ENCODE results near the gene MEGF8.

The MEGF8 gene

DNA sequence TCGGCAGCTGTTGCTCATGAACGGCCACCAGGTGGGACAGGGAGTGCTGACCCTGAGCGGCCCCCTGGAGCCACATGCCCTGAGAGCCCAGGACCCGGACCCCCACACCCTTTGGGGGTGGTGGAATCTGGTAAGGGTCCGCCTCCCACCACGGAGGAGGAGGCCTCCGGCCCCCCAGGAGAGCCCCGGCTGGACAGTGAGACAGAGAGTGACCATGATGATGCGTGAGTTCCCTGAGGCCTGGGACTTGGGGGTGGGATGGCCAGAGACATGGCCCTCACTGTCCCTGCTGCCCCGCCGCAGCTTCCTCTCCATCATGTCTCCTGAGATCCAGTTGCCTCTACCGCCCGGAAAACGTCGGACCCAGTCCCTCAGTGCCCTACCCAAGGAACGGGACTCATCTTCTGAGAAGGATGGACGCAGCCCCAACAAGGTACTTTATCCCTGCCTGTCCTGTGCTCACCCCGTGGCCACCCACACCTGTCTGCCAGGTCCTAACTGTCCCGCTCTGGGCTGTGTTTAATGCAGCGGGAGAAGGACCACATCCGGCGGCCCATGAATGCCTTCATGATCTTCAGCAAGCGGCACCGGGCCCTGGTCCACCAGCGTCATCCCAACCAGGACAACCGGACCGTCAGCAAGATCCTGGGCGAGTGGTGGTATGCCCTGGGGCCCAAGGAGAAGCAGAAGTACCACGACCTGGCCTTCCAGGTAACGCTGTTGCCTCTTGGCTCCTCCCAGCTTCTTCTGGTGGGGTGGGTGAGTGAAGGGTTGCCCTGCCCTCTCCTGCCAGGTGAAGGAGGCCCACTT, 38.2 kb upstream of the MEGF8 start:
- H3K4me3 ChIP-seq (ENCODE audit: low read length), result no peak overlapping the region
- H3K9me3 ChIP-seq (ENCODE audit: insufficient read depth, low read depth, low read length), result no peaks in the 10 kb centered on the region
- no peak overlapping the region for H3K9ac ChIP-seq (ENCODE audit: low read depth, low read length)
- WGBS, result 95% methylated on average over 30 of the region's 30 CpGs
- H3K27me3 ChIP-seq (ENCODE audit: insufficient read depth, low read length), result no peaks in the 10 kb centered on the region
- H3K36me3 ChIP-seq (ENCODE audit: insufficient read depth, low read length), result peaks cover 56% of the 10 kb centered on the region
- H3K27ac ChIP-seq (ENCODE audit: low read depth, low read length), result no peak overlapping the region
- peaks cover 17% of the 10 kb centered on the region; the same call in 1 of the 2 replicates for H3K4me1 ChIP-seq (ENCODE audit: insufficient read depth, low read length)

DNA sequence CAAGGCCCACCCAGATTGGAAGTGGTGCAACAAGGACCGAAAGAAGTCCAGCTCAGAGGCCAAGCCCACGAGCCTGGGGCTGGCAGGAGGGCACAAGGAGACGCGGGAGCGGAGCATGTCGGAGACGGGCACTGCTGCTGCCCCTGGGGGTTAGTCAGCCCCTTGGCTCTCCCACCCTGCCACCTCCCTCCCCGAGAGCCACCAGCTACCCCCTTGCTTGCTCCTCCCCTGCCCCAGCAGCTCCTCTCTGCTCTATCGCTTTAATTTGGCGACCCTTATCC, 37.7 kb upstream of the MEGF8 start:
- H3K4me3 ChIP-seq (ENCODE audit: low read length), result no peak overlapping the region
- no peak overlapping the region for H3K9ac ChIP-seq (ENCODE audit: low read depth, low read length)
- no peak overlapping the region for H3K27ac ChIP-seq (ENCODE audit: low read depth, low read length)
- H3K36me3 ChIP-seq (ENCODE audit: insufficient read depth, low read length), result peaks cover 62% of the 10 kb centered on the region
- peaks cover 12% of the 10 kb centered on the region; the same call in 1 of the 2 replicates for H3K4me1 ChIP-seq (ENCODE audit: insufficient read depth, low read length)
- no peaks in the 10 kb centered on the region for H3K9me3 ChIP-seq (ENCODE audit: insufficient read depth, low read depth, low read length)
- H3K27me3 ChIP-seq (ENCODE audit: insufficient read depth, low read length), result no peaks in the 10 kb centered on the region
- WGBS, result 94% methylated on average over 10 of the region's 10 CpGs

DNA sequence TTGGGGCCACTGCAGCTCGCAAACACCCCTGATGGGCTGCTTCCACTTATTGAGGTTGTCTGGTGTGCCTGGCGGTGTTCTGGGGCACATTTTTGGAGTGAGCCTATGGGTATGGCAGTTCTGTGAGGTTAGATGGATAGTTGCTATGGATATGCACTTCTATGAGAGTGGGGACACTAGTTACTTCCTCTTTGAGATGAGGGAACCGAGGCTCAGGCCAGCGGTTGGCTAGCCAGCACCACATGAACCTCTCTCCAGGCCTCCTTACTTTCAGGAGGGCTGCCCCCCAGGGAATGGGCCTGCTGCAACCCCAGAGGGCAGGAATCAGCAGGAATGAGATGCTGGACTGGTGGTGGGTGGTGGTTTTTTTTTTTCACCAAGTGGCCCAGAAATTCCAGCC, 37.0 kb upstream of the MEGF8 start:
- Histone ChIP-seq H3K4me1 (ENCODE audit: insufficient read depth, low read length) (peaks cover 7% of the 10 kb centered on the region; the same call in 1 of the 2 replicates), H3K36me3 (ENCODE audit: insufficient read depth, low read length) (peaks cover 67% of the 10 kb centered on the region), H3K27ac (ENCODE audit: low read depth, low read length) (no peak overlapping the region), H3K27me3 (ENCODE audit: insufficient read depth, low read length) (no peaks in the 10 kb centered on the region), H3K4me3 (ENCODE audit: low read length) (no peak overlapping the region), H3K9me3 (ENCODE audit: insufficient read depth, low read depth, low read length) (no peaks in the 10 kb centered on the region), H3K9ac (ENCODE audit: low read depth, low read length) (no peak overlapping the region)
- WGBS, result 92% methylated on average over 4 of the region's 4 CpGs

DNA sequence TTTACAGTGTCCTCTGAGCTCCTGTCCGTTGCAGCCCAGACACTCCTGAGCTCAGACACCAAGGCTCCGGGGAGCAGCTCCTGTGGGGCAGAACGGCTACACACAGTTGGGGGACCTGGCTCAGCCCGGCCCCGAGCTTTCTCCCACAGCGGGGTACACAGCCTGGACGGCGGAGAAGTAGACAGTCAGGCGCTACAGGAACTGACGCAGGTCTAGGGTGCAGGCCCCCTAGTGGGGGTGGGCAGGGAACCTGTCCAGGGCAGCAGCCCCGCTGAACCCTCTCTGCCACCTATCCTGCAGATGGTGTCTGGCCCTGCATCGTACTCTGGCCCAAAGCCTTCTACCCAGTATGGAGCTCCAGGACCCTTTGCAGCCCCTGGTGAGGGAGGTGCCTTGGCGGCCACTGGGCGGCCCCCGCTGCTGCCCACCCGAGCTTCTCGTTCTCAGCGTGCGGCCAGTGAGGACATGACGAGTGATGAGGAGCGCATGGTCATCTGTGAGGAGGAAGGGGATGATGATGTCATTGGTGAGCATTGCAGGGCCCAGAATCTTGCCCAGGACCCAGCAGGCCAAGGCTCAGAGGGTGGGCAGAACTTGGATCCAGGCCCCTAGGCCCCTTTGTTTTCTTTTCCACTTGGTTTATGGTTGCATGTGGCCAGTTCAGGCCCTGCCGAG, 36.4 kb upstream of the MEGF8 start:
- 95% methylated on average over 22 of the region's 22 CpGs for WGBS
- Histone ChIP-seq H3K9ac (ENCODE audit: low read depth, low read length) (no peak overlapping the region), H3K4me1 (ENCODE audit: insufficient read depth, low read length) (peaks cover 6% of the 10 kb centered on the region; the same call in 1 of the 2 replicates), H3K4me3 (ENCODE audit: low read length) (no peak overlapping the region), H3K27ac (ENCODE audit: low read depth, low read length) (no peak overlapping the region), H3K9me3 (ENCODE audit: insufficient read depth, low read depth, low read length) (no peaks in the 10 kb centered on the region), H3K36me3 (ENCODE audit: insufficient read depth, low read length) (peaks cover 73% of the 10 kb centered on the region), H3K27me3 (ENCODE audit: insufficient read depth, low read length) (no peaks in the 10 kb centered on the region)

DNA sequence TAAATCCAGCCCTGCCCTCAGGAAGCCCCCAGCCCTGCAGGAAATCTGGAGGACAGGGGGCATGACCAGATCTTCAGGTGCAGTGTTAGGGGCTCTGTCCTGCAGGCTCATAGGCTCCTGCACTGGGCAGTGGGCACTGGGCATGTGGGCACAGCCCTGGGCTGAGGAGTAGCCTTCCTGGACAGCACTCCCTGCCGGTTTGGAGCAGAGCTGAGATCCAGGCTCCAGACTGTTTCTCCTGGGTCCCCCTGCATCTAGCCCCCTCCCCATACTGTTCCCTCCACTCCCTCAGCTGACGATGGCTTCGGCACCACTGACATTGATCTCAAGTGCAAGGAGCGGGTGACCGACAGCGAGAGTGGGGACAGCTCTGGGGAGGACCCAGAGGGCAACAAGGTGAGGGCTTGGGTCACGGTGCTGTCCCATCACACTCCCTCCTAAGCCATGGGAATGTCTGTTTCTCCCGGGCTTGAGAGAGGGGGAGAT, 35.8 kb upstream of the MEGF8 start:
- Histone ChIP-seq H3K4me3 (ENCODE audit: low read length) (no peak overlapping the region), H3K4me1 (ENCODE audit: insufficient read depth, low read length) (peaks cover 6% of the 10 kb centered on the region; the same call in 1 of the 2 replicates), H3K9ac (ENCODE audit: low read depth, low read length) (no peak overlapping the region), H3K9me3 (ENCODE audit: insufficient read depth, low read depth, low read length) (no peaks in the 10 kb centered on the region), H3K27me3 (ENCODE audit: insufficient read depth, low read length) (no peaks in the 10 kb centered on the region), H3K36me3 (ENCODE audit: insufficient read depth, low read length) (peaks cover 79% of the 10 kb centered on the region), H3K27ac (ENCODE audit: low read depth, low read length) (no peak overlapping the region)
- 95% methylated on average over 7 of the region's 8 CpGs for WGBS

DNA sequence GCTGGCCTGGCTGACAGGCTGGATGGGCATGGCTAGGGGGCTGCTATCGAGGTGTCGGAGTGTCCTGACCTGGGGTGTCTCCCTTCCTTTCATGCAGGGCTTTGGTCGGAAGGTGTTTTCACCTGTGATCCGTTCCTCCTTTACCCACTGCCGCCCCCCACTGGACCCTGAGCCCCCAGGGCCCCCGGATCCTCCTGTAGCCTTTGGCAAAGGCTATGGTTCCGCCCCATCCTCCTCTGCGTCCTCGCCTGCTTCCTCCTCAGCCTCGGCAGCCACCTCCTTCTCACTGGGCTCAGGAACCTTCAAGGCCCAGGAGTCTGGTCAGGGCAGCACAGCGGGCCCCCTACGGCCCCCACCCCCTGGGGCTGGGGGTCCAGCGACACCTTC, 35.3 kb upstream of the MEGF8 start:
- Histone ChIP-seq H3K27me3 (ENCODE audit: insufficient read depth, low read length) (no peaks in the 10 kb centered on the region), H3K4me1 (ENCODE audit: insufficient read depth, low read length) (peaks cover 5% of the 10 kb centered on the region; the same call in 1 of the 2 replicates), H3K4me3 (ENCODE audit: low read length) (no peak overlapping the region), H3K9ac (ENCODE audit: low read depth, low read length) (no peak overlapping the region), H3K27ac (ENCODE audit: low read depth, low read length) (no peak overlapping the region), H3K36me3 (ENCODE audit: insufficient read depth, low read length) (peaks cover 81% of the 10 kb centered on the region), H3K9me3 (ENCODE audit: insufficient read depth, low read depth, low read length) (no peaks in the 10 kb centered on the region)
- WGBS, result 90% methylated on average over 13 of the region's 13 CpGs

DNA sequence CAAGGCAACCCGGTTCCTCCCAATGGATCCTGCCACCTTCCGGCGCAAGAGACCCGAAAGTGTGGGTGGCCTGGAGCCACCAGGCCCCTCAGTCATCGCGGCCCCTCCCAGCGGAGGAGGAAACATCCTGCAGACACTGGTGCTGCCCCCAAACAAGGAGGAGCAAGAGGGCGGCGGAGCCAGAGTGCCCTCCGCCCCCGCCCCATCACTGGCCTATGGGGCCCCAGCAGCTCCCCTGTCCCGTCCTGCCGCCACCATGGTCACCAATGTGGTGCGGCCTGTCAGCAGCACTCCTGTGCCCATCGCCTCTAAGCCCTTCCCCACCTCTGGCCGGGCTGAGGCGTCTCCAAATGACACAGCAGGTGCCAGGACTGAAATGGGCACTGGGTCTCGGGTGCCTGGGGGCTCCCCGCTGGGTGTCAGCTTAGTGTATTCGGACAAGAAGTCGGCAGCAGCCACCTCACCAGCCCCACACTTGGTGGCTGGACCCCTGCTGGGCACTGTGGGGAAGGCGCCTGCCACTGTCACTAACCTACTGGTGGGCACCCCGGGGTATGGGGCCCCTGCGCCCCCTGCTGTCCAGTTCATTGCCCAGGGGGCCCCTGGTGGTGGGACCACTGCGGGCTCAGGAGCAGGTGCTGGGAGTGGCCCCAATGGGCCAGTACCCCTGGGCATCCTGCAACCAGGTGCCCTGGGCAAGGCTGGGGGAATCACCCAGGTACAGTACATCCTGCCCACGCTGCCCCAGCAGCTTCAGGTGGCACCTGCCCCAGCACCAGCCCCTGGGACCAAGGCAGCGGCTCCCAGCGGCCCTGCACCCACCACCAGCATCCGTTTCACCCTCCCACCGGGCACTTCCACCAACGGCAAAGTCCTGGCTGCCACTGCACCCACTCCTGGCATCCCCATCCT, 34.7 kb upstream of the MEGF8 start:
- WGBS, result 89% methylated on average over 31 of the region's 31 CpGs
- peaks cover 81% of the 10 kb centered on the region for H3K36me3 ChIP-seq (ENCODE audit: insufficient read depth, low read length)
- no peaks in the 10 kb centered on the region for H3K9me3 ChIP-seq (ENCODE audit: insufficient read depth, low read depth, low read length)
- H3K27ac ChIP-seq (ENCODE audit: low read depth, low read length), result no peak overlapping the region
- no peak overlapping the region for H3K4me3 ChIP-seq (ENCODE audit: low read length)
- H3K27me3 ChIP-seq (ENCODE audit: insufficient read depth, low read length), result no peaks in the 10 kb centered on the region
- no peaks in the 10 kb centered on the region; the same call in 1 of the 2 replicates for H3K4me1 ChIP-seq (ENCODE audit: insufficient read depth, low read length)
- no peak overlapping the region for H3K9ac ChIP-seq (ENCODE audit: low read depth, low read length)

DNA sequence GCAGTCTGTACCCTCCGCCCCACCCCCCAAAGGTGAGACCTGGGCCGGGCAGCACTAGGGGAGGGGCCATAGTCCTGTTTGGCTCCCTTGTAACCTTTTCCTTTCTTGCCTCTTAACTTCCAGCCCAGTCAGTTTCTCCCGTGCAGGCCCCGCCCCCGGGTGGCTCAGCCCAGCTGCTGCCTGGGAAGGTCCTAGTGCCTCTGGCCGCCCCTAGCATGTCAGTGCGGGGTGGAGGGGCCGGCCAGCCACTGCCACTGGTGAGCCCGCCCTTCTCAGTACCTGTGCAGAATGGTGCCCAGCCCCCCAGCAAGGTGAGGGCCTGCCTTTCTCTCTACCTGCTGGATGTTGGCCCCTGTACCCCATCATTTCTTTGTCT, 34.0 kb upstream of the MEGF8 start:
- no peaks in the 10 kb centered on the region for H3K4me1 ChIP-seq (ENCODE audit: insufficient read depth, low read length)
- WGBS, result 75% methylated on average over 9 of the region's 9 CpGs
- H3K9ac ChIP-seq (ENCODE audit: low read depth, low read length), result no peak overlapping the region
- no peak overlapping the region for H3K27ac ChIP-seq (ENCODE audit: low read depth, low read length)
- H3K36me3 ChIP-seq (ENCODE audit: insufficient read depth, low read length), result peaks cover 81% of the 10 kb centered on the region
- no peaks in the 10 kb centered on the region for H3K9me3 ChIP-seq (ENCODE audit: insufficient read depth, low read depth, low read length)
- no peaks in the 10 kb centered on the region for H3K27me3 ChIP-seq (ENCODE audit: insufficient read depth, low read length)
- no peak overlapping the region for H3K4me3 ChIP-seq (ENCODE audit: low read length)

DNA sequence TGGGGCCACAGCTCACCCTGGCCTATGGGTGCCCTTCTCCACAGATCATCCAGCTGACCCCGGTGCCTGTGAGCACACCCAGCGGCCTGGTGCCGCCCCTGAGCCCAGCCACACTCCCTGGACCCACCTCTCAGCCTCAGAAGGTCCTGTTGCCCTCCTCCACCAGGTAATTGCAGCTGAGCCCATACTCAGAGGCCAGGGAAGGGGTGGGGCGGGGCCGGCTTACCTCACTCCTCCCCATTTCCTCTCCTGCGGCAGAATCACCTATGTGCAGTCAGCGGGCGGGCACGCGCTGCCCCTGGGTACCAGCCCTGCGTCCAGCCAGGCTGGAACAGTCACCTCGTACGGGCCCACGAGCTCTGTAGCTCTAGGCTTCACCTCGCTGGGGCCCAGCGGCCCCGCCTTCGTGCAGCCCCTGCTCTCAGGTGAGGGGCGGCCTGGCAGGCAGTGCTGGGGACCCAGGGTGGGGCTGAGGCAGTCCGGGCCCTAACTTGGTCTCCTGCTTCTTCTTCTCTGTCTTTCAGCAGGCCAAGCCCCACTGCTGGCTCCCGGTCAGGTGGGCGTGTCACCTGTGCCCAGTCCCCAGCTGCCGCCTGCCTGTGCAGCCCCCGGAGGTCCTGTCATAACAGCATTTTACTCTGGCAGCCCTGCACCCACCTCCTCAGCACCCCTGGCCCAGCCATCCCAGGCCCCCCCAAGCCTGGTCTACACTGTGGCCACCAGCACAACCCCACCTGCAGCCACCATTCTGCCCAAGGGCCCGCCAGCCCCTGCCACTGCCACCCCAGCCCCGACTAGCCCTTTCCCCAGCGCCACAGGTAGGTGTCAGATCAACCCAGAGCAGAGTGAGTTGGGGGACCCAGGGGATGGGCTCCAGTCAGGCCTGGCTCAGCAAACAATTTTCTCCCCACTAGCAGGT, 33.1 kb upstream of the MEGF8 start:
- no peaks in the 10 kb centered on the region for H3K9me3 ChIP-seq (ENCODE audit: insufficient read depth, low read depth, low read length)
- H3K9ac ChIP-seq (ENCODE audit: low read depth, low read length), result no peak overlapping the region
- WGBS, result 94% methylated on average over 27 of the region's 27 CpGs
- H3K4me3 ChIP-seq (ENCODE audit: low read length), result no peak overlapping the region
- peaks cover 80% of the 10 kb centered on the region for H3K36me3 ChIP-seq (ENCODE audit: insufficient read depth, low read length)
- no peaks in the 10 kb centered on the region for H3K4me1 ChIP-seq (ENCODE audit: insufficient read depth, low read length)
- H3K27ac ChIP-seq (ENCODE audit: low read depth, low read length), result no peak overlapping the region
- no peaks in the 10 kb centered on the region for H3K27me3 ChIP-seq (ENCODE audit: insufficient read depth, low read length)

DNA sequence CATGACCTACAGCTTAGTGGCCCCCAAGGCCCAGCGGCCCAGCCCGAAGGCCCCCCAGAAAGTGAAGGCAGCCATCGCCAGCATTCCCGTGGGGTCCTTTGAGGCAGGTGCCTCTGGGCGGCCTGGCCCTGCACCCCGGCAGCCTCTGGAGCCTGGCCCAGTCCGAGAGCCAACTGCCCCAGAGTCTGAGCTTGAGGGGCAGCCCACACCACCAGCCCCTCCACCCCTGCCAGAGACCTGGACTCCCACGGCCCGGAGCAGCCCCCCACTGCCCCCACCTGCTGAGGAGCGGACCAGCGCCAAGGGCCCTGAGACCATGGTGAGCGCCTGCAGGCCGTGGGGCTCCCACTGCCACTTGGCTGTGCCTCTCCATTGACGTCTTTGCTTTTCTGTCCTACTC, 32.5 kb upstream of the MEGF8 start:
- H3K36me3 ChIP-seq (ENCODE audit: insufficient read depth, low read length), result peaks cover 74% of the 10 kb centered on the region
- WGBS, result 92% methylated on average over 14 of the region's 14 CpGs

More for the DNA sequence above, 32.5 kb upstream of the MEGF8 start:
- H3K27ac ChIP-seq (ENCODE audit: low read depth, low read length), result no peak overlapping the region
- no peaks in the 10 kb centered on the region for H3K27me3 ChIP-seq (ENCODE audit: insufficient read depth, low read length)
- H3K4me1 ChIP-seq (ENCODE audit: insufficient read depth, low read length), result no peaks in the 10 kb centered on the region
- H3K9me3 ChIP-seq (ENCODE audit: insufficient read depth, low read depth, low read length), result no peaks in the 10 kb centered on the region
- no peak overlapping the region for H3K4me3 ChIP-seq (ENCODE audit: low read length)
- no peak overlapping the region for H3K9ac ChIP-seq (ENCODE audit: low read depth, low read length)

All from HUES64 (cell line).